ENCODE data around the gene SHLD1.
"Not testable (repeated sequence)": the region's sequence is repeated elsewhere in the genome, so short reads cannot be mapped to it uniquely, and the experiment has no call there.

Gene SHLD1

DNA sequence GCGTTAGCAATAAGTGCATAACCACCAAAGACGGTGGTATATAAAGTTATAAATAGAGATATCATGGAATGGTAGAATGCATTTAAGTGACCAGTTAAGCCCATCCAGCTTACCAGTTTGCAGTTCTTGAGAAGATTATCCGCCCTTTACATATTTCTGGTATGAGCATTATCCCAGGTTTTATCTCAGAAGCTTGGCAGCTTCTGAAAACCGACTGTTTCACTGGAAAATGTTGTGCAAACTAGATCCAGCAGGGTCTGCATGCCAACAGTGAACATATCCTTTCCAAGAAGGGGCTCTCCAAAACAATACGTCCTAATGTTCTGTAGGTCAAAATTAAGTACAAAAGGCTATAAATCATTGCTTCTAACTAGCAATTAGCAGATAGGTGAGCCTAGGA, 29.5 kb upstream of the SHLD1 start:
- H3K9me3 ChIP-seq, result peaks cover 0 to under 1% (median 0%) of the 10 kb centered on the region in 3 donors
- H3K27me3 ChIP-seq, result no peaks in the 10 kb centered on the region
- H3K36me3 ChIP-seq, result no peaks in the 10 kb centered on the region
- intact Hi-C loops (cut with DNase I; ENCODE audit: low total_unique reads), result no loop called here
- H3K4me1 ChIP-seq, result no peaks in the 10 kb centered on the region
- no peak overlapping the region for H3K27ac ChIP-seq
- no peak overlapping the region for H3K4me3 ChIP-seq
- TF ChIP-seq, protein P1, sequence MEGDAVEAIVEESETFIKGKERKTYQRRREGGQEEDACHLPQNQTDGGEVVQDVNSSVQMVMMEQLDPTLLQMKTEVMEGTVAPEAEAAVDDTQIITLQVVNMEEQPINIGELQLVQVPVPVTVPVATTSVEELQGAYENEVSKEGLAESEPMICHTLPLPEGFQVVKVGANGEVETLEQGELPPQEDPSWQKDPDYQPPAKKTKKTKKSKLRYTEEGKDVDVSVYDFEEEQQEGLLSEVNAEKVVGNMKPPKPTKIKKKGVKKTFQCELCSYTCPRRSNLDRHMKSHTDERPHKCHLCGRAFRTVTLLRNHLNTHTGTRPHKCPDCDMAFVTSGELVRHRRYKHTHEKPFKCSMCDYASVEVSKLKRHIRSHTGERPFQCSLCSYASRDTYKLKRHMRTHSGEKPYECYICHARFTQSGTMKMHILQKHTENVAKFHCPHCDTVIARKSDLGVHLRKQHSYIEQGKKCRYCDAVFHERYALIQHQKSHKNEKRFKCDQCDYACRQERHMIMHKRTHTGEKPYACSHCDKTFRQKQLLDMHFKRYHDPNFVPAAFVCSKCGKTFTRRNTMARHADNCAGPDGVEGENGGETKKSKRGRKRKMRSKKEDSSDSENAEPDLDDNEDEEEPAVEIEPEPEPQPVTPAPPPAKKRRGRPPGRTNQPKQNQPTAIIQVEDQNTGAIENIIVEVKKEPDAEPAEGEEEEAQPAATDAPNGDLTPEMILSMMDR (IDR thresholded peaks at IDR 0.05), result no peak
- no peak for DNase-seq

DNA sequence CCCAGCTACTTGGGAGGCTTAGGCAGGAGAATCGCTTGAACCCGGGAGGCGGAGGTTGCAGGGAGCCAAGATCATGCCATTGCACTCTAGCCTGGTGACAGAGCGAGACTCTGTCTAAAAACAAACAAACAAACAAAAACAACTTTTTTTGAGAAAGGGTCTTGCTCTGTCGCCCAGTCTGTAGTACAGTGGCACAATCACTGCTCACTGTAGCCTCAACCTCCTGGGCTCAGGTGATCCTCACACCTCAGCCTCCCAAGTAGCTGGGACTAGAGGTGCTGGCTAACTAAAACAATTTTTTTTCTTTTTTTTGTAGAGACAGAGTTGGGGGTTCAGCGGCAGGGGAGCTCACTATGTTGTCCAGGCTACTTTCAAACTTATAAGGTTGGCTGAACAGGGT, 28.8 kb upstream of the SHLD1 start:
- H3K4me3 ChIP-seq; H3K9me3 ChIP-seq; H3K27ac ChIP-seq; H3K4me1 ChIP-seq; intact Hi-C loops (cut with DNase I; ENCODE audit: low total_unique reads); H3K36me3 ChIP-seq; H3K27me3 ChIP-seq; DNase-seq: not testable (repeated sequence)

- no peak overlapping the region for H3K27ac ChIP-seq
- TF ChIP-seq, protein P1 (IDR thresholded peaks at IDR 0.05), result no peak
- no peaks in the 10 kb centered on the region for H3K4me1 ChIP-seq
- H3K27me3 ChIP-seq, result no peaks in the 10 kb centered on the region
- no peak overlapping the region for H3K4me3 ChIP-seq
- DNase-seq, result no peak
- H3K36me3 ChIP-seq, result no peaks in the 10 kb centered on the region
- intact Hi-C loops (cut with DNase I; ENCODE audit: low total_unique reads), result no loop called here
- H3K9me3 ChIP-seq, result no peaks in the 10 kb centered on the region
These were observed 27.3 kb upstream of the SHLD1 start for GRCh38 chr20:5722927-5723326.

GRCh38 chr20:5725183-5725463, 25.1 kb upstream of the SHLD1 start:
- H3K36me3 ChIP-seq; H3K4me3 ChIP-seq; DNase-seq; H3K27me3 ChIP-seq; H3K4me1 ChIP-seq; intact Hi-C loops (cut with DNase I; ENCODE audit: low total_unique reads); H3K27ac ChIP-seq; H3K9me3 ChIP-seq: not testable (repeated sequence)

GRCh38 chr20:5727018-5727515, 23.1 kb upstream of the SHLD1 start:
- no peaks in the 10 kb centered on the region for H3K9me3 ChIP-seq
- no peaks in the 10 kb centered on the region for H3K36me3 ChIP-seq
- intact Hi-C loops (cut with DNase I; ENCODE audit: low total_unique reads), result no loop called here
- no peak overlapping the region for H3K4me3 ChIP-seq
- H3K27me3 ChIP-seq, result no peaks in the 10 kb centered on the region
- DNase-seq, result no peak
- TF ChIP-seq, protein P1 (IDR thresholded peaks at IDR 0.05), result no peak
- no peaks in the 10 kb centered on the region for H3K4me1 ChIP-seq
- H3K27ac ChIP-seq, result no peak overlapping the region

- TF ChIP-seq, protein P1 (IDR thresholded peaks at IDR 0.05), result no peak
- H3K9me3 ChIP-seq, result no peaks in the 10 kb centered on the region
- H3K36me3 ChIP-seq, result no peaks in the 10 kb centered on the region
- H3K4me3 ChIP-seq, result no peak overlapping the region
- no peak for DNase-seq
- no peak overlapping the region for H3K27ac ChIP-seq
- H3K27me3 ChIP-seq, result no peaks in the 10 kb centered on the region
- no peaks in the 10 kb centered on the region for H3K4me1 ChIP-seq
- intact Hi-C loops (cut with DNase I; ENCODE audit: low total_unique reads), result no loop called here
These were observed 20.9 kb upstream of the SHLD1 start for GRCh38 chr20:5729348-5729747.

DNA sequence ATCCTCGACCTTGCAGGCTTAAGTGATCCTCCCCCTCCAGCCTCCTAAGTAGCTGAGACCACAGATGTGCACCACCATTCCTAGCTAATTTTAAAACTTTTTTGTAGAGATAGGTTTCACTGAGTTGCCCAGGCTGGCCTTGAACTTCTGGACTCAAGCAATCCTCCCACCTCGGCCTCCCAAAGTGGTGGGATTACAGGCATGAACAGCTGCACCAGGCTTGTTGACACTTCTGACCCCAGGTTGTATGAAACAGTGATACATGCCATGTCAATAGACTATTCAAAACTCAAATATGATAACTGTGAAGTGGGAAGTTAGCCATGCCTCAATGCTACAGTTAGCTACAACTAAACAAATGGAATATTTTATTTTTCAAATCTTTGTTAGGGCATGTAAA, 20.1 kb upstream of the SHLD1 start:
- no peak overlapping the region for H3K27ac ChIP-seq
- no peak for DNase-seq
- intact Hi-C loops (cut with DNase I; ENCODE audit: low total_unique reads), result no loop called here
- no peaks in the 10 kb centered on the region for H3K27me3 ChIP-seq
- no peaks in the 10 kb centered on the region for H3K4me1 ChIP-seq
- no peaks in the 10 kb centered on the region for H3K9me3 ChIP-seq
- no peak overlapping the region for H3K4me3 ChIP-seq
- TF ChIP-seq, protein P1 (IDR thresholded peaks at IDR 0.05), result no peak
- no peaks in the 10 kb centered on the region for H3K36me3 ChIP-seq
